ENCODE results near the gene FRMD4A.

Gene FRMD4A

GRCh38 chr10:13880760-13881159 lies 450.0 kb downstream of the FRMD4A start:
- no peak for TF ChIP-seq CTCF (conservative IDR thresholded peaks at IDR 0.05)
- no peak overlapping the region for H3K27ac ChIP-seq

DNA sequence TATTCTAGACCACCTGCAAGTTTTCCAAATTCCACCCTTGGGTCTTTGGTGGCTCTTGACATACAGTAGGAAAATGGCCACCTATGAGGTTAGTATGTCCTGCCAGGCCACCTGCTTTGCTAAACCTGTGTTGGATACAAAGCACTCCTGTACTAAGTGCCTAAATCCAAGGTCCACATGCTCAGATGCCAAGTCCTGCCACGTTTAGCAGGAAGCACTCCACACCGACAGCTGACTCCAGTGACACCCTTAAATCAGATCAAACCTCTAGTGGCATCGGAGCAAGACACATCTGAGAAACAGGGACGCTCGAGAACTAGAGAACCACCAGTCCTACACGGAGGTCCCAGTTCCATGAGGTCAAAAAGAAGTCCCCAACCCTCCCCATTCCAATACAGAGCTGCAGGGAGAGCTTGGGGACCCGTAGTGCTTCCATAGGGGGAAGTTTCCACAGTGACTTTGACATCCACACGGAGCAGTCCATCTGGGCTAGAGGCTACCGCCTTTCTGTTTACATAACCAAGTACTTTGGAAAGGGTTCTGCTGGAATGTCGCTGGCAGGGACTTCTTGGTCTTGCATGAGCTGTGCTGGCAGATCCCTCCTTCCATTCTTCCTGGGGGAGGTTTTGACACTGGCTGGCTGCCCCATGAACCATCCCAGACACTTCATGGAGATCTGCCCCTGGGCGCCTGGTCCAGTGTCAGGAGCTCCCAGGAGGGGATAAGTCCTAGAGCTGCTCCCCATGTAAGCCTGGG lies 453.4 kb downstream of the FRMD4A start:
- TF ChIP-seq CTCF (conservative IDR thresholded peaks at IDR 0.05), result no peak
- H3K27ac ChIP-seq, result no peak overlapping the region

GRCh38 chr10:13873196-13873595 lies 457.5 kb downstream of the FRMD4A start:
- no peak for TF ChIP-seq CTCF (conservative IDR thresholded peaks at IDR 0.05)
- no peak overlapping the region for H3K27ac ChIP-seq

DNA sequence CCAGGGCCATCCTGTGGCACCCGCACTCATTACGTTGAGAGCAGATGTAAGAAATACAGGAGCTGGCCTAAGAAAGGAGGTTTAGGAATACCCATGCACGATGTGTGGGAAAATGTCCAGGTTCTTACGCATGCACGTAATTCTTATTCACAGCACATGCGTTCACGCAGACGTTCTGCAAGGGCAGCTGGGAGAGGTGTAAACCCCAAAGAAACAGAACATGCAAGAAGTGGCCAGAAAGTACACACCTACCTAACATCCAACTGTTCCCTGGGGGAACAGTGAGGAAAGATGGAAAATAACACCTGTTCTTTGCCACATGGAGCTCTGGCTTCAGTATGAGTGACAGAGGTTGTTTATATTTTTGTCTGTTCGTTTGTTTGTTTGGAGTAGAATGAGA lies 458.3 kb downstream of the FRMD4A start:
- H3K27ac ChIP-seq, result no peak overlapping the region
- TF ChIP-seq CTCF (conservative IDR thresholded peaks at IDR 0.05), result no peak

DNA sequence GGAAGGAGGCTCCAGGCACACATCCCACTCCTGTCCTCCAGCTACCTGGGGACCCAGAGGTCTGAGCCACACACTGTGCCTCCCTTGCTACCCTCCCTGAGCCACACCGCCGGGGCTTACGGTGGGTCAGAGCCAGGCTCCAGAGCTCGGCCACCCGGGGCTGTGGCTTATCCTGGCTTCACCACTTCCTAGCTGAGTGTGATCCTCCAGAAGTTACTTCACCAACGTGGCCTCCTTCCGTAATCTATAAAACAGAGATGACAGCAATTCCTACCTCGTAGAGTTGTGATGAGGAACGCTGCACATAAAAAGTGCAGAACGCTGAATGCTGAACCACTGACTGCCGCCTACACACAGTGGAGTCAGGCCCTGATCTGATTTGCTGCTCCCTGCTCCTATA lies 458.9 kb downstream of the FRMD4A start:
- no peak for TF ChIP-seq CTCF (conservative IDR thresholded peaks at IDR 0.05)
- H3K27ac ChIP-seq, result no peak overlapping the region

DNA sequence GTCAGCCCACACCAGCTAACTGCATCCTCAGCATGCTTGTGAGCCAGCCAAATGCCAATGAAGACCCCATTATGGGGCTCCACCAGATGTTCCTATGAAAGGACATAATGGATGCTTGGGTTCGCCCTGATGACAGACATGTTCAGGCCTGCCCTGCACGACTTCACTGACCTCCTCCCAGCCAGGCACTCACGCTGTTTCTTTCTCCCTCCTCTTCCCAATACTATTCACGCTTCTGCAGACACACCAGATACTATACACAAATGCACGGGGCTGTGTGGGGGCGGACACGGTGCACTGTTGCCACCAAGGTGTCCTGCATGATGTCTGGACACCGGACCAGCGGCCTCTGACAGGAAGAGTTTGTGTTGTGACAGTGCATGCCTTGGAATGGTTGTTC lies 459.7 kb downstream of the FRMD4A start:
- H3K27ac ChIP-seq, result no peak overlapping the region
- TF ChIP-seq CTCF (conservative IDR thresholded peaks at IDR 0.05), result no peak

GRCh38 chr10:13869295-13869664 lies 461.4 kb downstream of the FRMD4A start:
- no peak overlapping the region for H3K27ac ChIP-seq
- no peak for TF ChIP-seq CTCF (conservative IDR thresholded peaks at IDR 0.05)

All from VCaP (cell line).